Measurements from ENCODE around the gene C11orf58.

GRCh38 chr11:16690086-16690485 lies 48.4 kb upstream of the C11orf58 start:
- no peak for TF ChIP-seq CTCF (IDR thresholded peaks at IDR 0.05 in 8 of 11, conservative IDR thresholded peaks at IDR 0.05 in 3 of 11)
- TF ChIP-seq POLR2A (IDR thresholded peaks at IDR 0.05), result no peak

Data from spleen (tissue), 7 donors.